NCI-H524 treated with DMSO at 0.1 percent for 48 hours (cell line): ENCODE results near the gene PLAU.
"Not testable (repeated sequence)": the region's sequence is repeated elsewhere in the genome, so short reads cannot be mapped to it uniquely, and the experiment has no call there.

ENCODE experiments used
- DNase-seq: peaks from one replicate; lab custom pipeline; 2025; lab: John Stamatoyannopoulos, UW

The PLAU gene

GRCh38 chr10:73898730-73899410, 12.1 kb upstream of the PLAU start:
- no peak for DNase-seq

GRCh38 chr10:73899423-73899822, 11.5 kb upstream of the PLAU start:
- DNase-seq = no peak

GRCh38 chr10:73900064-73900463, 10.9 kb upstream of the PLAU start:
- no peak for DNase-seq

GRCh38 chr10:73901261-73901660, 9.7 kb upstream of the PLAU start:
- no peak for DNase-seq

- no peak for DNase-seq
Measured at GRCh38 chr10:73902351-73902750, 8.6 kb upstream of the PLAU start.

- no peak for DNase-seq
Measured at GRCh38 chr10:73905256-73906020, 5.5 kb upstream of the PLAU start.

GRCh38 chr10:73906524-73907447, 4.1 kb upstream of the PLAU start:
- no peak for DNase-seq

GRCh38 chr10:73907841-73908517, 3.0 kb upstream of the PLAU start:
- DNase-seq = no peak

GRCh38 chr10:73908853-73909539, 1.9 kb upstream of the PLAU start:
- DNase-seq = no peak

GRCh38 chr10:73909540-73910115, 1.3 kb upstream of the PLAU start:
- DNase-seq = no peak

- no peak for DNase-seq
Measured at GRCh38 chr10:73910401-73910763, 550 bp upstream of the PLAU start.

GRCh38 chr10:73911553-73912004, 647 bp downstream of the PLAU start:
- no peak for DNase-seq

- DNase-seq = no peak
Measured at GRCh38 chr10:73914036-73914435, 3.1 kb downstream of the PLAU start.

- no peak for DNase-seq
Measured at GRCh38 chr10:73915206-73915851, 4.4 kb downstream of the PLAU start.

- no peak for DNase-seq
Measured at GRCh38 chr10:73916761-73917470, 6.0 kb downstream of the PLAU start.

- DNase-seq = no peak
Measured at GRCh38 chr10:73917566-73918305, 6.8 kb downstream of the PLAU start.

GRCh38 chr10:73919481-73919880, 8.5 kb downstream of the PLAU start:
- DNase-seq = not testable (repeated sequence)

- DNase-seq = no peak
Measured at GRCh38 chr10:73920089-73920488, 9.2 kb downstream of the PLAU start.
